GM12878 (cell line): ENCODE measurements around the gene UBXN11. TPM values are rescaled to one million over a fixed set of nuclear protein-coding genes. Genes with fewer than 3 reads are reported as not detected.

Experiments used
- ATAC-seq: fragments of 200-7000 bp; cut with Tn5 transposase; 3 replicates; pipeline ENCODE4 v1.9.1; 2020; ENCODE audit warnings: mild to moderate bottlenecking, moderate library complexity
- BruUV-seq: library from RNA; stranded (reverse); fragments of 400-500 nt; replicated peaks from 2 replicates; lab custom pipeline; 2021; lab: Mats Ljungman, UMichigan
- CTCF ChIA-PET: fragments of 300-600 bp; sonication (Branson Sonifier 250); formaldehyde crosslinking; extraction: SDS; loops from one replicate; lab custom pipeline; 2021; ENCODE audit warnings: inconsistent platforms; lab: Yijun Ruan, JAX
- POLR2A ChIA-PET: fragments of 350-600 bp; formaldehyde crosslinking; extraction: SDS; loops from one replicate; lab custom pipeline; 2021; ENCODE audit warnings: inconsistent platforms; lab: Charles Lee
- RAD21 ChIA-PET: fragments of 300-600 bp; sonication (Branson Sonifier 250); formaldehyde crosslinking; loops from one replicate; lab custom pipeline; 2023; ENCODE audit warnings: antibody characterized with exemption; ENCODE audit not compliant: unreplicated experiment; lab: Charles Lee
- SMC1A ChIA-PET: fragments of 300-600 bp; sonication (Branson Sonifier 250); formaldehyde crosslinking; loops from one replicate; lab custom pipeline; 2023; ENCODE audit not compliant: unreplicated experiment, uncharacterized antibody; lab: Charles Lee
- DNase-seq: peaks from one replicate; pipeline ENCODE4 v3.0.0-alpha.2; 2011; ENCODE audit warnings: low read depth, low spot score
- FAIRE-seq: peaks from 3 replicates; lab custom pipeline; 2011; peaks lifted over from hg19 to GRCh38; lab: Jason Lieb, UNC
- H2AFZ ChIP-seq: 2 replicates; pipeline ENCODE4 v1.6.0; 2011; ENCODE audit warnings: low read depth, low read length, control low read depth; ENCODE audit not compliant: control insufficient read depth
- H3K27ac ChIP-seq: 2 replicates; pipeline ENCODE4 v1.5.1; 2011; ENCODE audit warnings: control low read depth; ENCODE audit not compliant: control insufficient read depth, insufficient read depth
- H3K27me3 ChIP-seq, 2 experiments: replicated peaks in 1 of 2; 2 replicates each; pipeline versions ENCODE4 v1.6.0 to v1.6.1; 2011; ENCODE audit warnings: low read length in 1 of 2; ENCODE audit not compliant: control insufficient read depth in 2 of 2, insufficient read depth in 2 of 2
- H3K36me3 ChIP-seq, 2 experiments: 2 replicates each; pipeline ENCODE4 v1.5.1; 2011; ENCODE audit warnings: low read length in 1 of 2; ENCODE audit not compliant: control insufficient read depth in 2 of 2, insufficient read depth in 2 of 2
- H3K4me1 ChIP-seq: 2 replicates; pipeline ENCODE4 v1.6.1; 2011; ENCODE audit warnings: mild to moderate bottlenecking, low read length, moderate library complexity, mixed read lengths; ENCODE audit not compliant: control insufficient read depth, insufficient read depth
- H3K4me2 ChIP-seq: 2 replicates; pipeline ENCODE4 v1.6.0; 2011; ENCODE audit warnings: control low read depth; ENCODE audit not compliant: control insufficient read depth, insufficient read depth
- H3K4me3 ChIP-seq: fragments of 200-600 bp; sonication (generic); 2 replicates; pipeline ENCODE4 v1.5.1; 2016
- H3K79me2 ChIP-seq: 2 replicates; pipeline ENCODE4 v1.6.0; 2011; ENCODE audit warnings: low read length; ENCODE audit not compliant: control insufficient read depth, insufficient read depth
- H3K9ac ChIP-seq: 2 replicates; pipeline ENCODE4 v1.8.0; 2011; ENCODE audit warnings: low read length, control low read depth, mixed read lengths; ENCODE audit not compliant: control insufficient read depth, insufficient read depth
- H3K9me3 ChIP-seq: replicated peaks from 3 replicates; pipeline ENCODE4 v1.5.1; 2011; ENCODE audit warnings: mild to moderate bottlenecking, low read length; ENCODE audit not compliant: control insufficient read depth, insufficient read depth
- H4K20me1 ChIP-seq: 2 replicates; pipeline ENCODE4 v1.6.0; 2011; ENCODE audit not compliant: control insufficient read depth, insufficient read depth
- ATF7 ChIP-seq: fragments of 450-650 bp; IDR thresholded peaks from 2 replicates; pipeline ENCODE4 v1.6.1; 2016; ENCODE audit warnings: low read depth, mild to moderate bottlenecking
- DPF2 ChIP-seq: fragments of 450-650 bp; IDR thresholded peaks from 2 replicates; pipeline ENCODE4 v1.6.1; 2017; ENCODE audit warnings: mild to moderate bottlenecking
- EP300 ChIP-seq, 2 experiments: fragments of 150-350 bp in 1 of 2; IDR thresholded peaks; 2 replicates each; pipeline ENCODE4 v1.6.1; 2011 to 2012; ENCODE audit warnings: low read depth in 2 of 2, low read length in 2 of 2, borderline replicate concordance in 1 of 2, improper control_type of control experiment in 1 of 2, inconsistent platforms in 1 of 2; ENCODE audit not compliant: control insufficient read depth in 1 of 2
- ESRRA ChIP-seq: IDR thresholded peaks from 2 replicates; pipeline ENCODE4 v1.6.1; 2012; ENCODE audit warnings: mild to moderate bottlenecking, low read length, improper control_type of control experiment
- ETV6 ChIP-seq, 2 experiments: fragments of 450-650 bp in 1 of 2; IDR thresholded peaks in 1 of 2; conservative IDR thresholded peaks in 1 of 2; 2 replicates each; pipeline ENCODE4 v1.6.1; 2014; ENCODE audit warnings: antibody characterized with exemption in 1 of 2, borderline replicate concordance in 1 of 2, low read depth in 1 of 2, mild to moderate bottlenecking in 1 of 2, moderate library complexity in 1 of 2
- MYB ChIP-seq: fragments of 150-350 bp; IDR thresholded peaks from 2 replicates; pipeline ENCODE4 v1.6.1; 2014; ENCODE audit warnings: mild to moderate bottlenecking, low read depth, low read length, borderline replicate concordance
- POU2F2 ChIP-seq: IDR thresholded peaks from 3 replicates; pipeline ENCODE4 v1.6.1; 2011; ENCODE audit warnings: low read depth, mild to moderate bottlenecking, low read length, borderline replicate concordance
- RAD51 ChIP-seq: fragments of 450-650 bp; IDR thresholded peaks from 2 replicates; pipeline ENCODE4 v1.6.1; 2016; ENCODE audit warnings: moderate library complexity, mild to moderate bottlenecking, inconsistent platforms
- RELA ChIP-seq: fragments of 450-650 bp; IDR thresholded peaks from 2 replicates; pipeline ENCODE4 v1.8.0; 2014; ENCODE audit warnings: borderline replicate concordance; ENCODE audit not compliant: partially characterized antibody
- REST ChIP-seq: IDR thresholded peaks from 2 replicates; pipeline ENCODE4 v1.6.1; 2012; ENCODE audit warnings: mild to moderate bottlenecking, low read depth, low read length
- SUZ12 ChIP-seq: fragments of 200-600 bp; sonication (generic); IDR thresholded peaks from one replicate; pipeline ENCODE4 v1.6.1; 2018; ENCODE audit warnings: antibody characterized with exemption, mild to moderate bottlenecking; ENCODE audit not compliant: unreplicated experiment
- WGBS: methylation state at CpG from one replicate; pipeline ENCODE4 v1.1.6; 2016; ENCODE audit warnings: low lambda C conversion rate; ENCODE audit not compliant: insufficient replicate concordance, insufficient coverage; ENCODE audit errors: missing lambda C conversion rate; 5-methylcytosine and 5-hydroxymethylcytosine counted together
- in situ Hi-C: fragments of 300-500 bp; cut with MboI; formaldehyde crosslinking; loops from 9 replicates; pipeline ENCODE4 v1.14.3; 2018; ENCODE audit warnings: mixed read lengths
- intact Hi-C: fragments of 100-400 bp; cut with micrococcal nuclease; formaldehyde crosslinking; loops from one replicate; pipeline ENCODE4 v1.14.2; 2022; ENCODE audit not compliant: unreplicated experiment
- polyA plus RNA-seq, 11 experiments: library from polyadenylated mRNA; depleted of rRNA in 4 of 11; unstranded in 6 of 11; stranded (reverse) in 5 of 11; fragments of >200 nt; fragmentation: Nextera tagmentation in 4 of 11; fragmentation: Illumina TruSeq in 1 of 11; extraction: Ambion mirVana in 4 of 11; extraction: Trizol in 1 of 11; gene quantifications; 1 replicate in 1 of 11; 2 replicates in 10 of 11; pipeline versions ENCODE4 v1.2.1 to v1.2.3, GENCODE V29; 2011 to 2016; ENCODE audit warnings: inconsistent platforms in 2 of 11, missing spikeins in 2 of 11, low read depth in 1 of 11
- total RNA-seq, 4 experiments: library from RNA; depleted of rRNA in 3 of 4; stranded (reverse); fragments of >200 nt in 3 of 4; fragmentation: Illumina TruSeq in 1 of 4; extraction: Trizol in 1 of 4; gene quantifications; 2 replicates each; pipeline versions ENCODE4 v1.2.1 to v1.2.3, GENCODE V29; 2013 to 2021
- TF ChIP-seq, protein P1 (sequence below): fragments of 450-650 bp; IDR thresholded peaks from 2 replicates; pipeline ENCODE4 v1.6.1; 2017; ENCODE audit warnings: mild to moderate bottlenecking

UBXN11 gene
- total and polyA plus RNA-seq, 10 of the 15 experiments (the other 5 are each of a cell fraction or from before 2014, with no cell fraction given): 0.32 to 34.4 (median 9.6) TPM

- CTCF ChIA-PET: interaction anchor here (2.3 to 11.6 kb wide), 4 partner anchors 41 to 94 kb away, joined by 18 to 879 read pairs (median 24); partner anchors contain the start of genes CEP85 and SH3BGRL3
- in situ Hi-C loops: loop anchor here (5.0 kb wide), 2 partner anchors 36 to 151 kb away; partner anchors contain the start of gene ZNF593OS
These were observed 16.9 kb upstream of the UBXN11 start for GRCh38 chr1:26323382-26323781.

DNA sequence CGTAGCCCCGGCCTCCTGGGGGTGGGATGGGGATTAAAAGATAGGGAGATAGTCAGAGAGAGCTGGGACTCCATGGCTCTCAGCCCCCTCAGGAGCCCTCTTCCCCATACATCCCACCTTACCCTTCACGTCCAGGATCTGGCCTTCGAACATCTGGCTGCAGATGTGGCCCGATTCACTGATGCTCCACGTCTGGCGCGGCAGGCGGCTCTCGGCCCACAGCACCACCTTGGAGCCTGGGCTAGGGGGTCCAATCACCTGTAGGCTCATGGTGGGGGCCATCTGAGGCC is 15.6 kb upstream of the UBXN11 start:
- Histone ChIP-seq H2AFZ (no peak overlapping the region), H3K9me3 (no peaks in the 10 kb centered on the region), H3K9ac (no peak overlapping the region; the same call in 1 of the 2 replicates), H3K27me3 (no peaks in the 10 kb centered on the region), H3K36me3 (peaks cover 0 to 3% of the 10 kb centered on the region in 2 experiments; a peak in 1 of 4 replicates), H3K4me1 (peaks cover 21% of the 10 kb centered on the region), H3K79me2 (peaks cover 23% of the 10 kb centered on the region), H3K4me2 (no peak overlapping the region), H4K20me1 (no peaks in the 10 kb centered on the region), H3K4me3 (no peak overlapping the region), H3K27ac (no peak overlapping the region)
- no TSS peak for BruUV-seq
- ATAC-seq (no peak), DNase-seq (no peak), FAIRE-seq (no peak)
- ChIA-PET SMC1A (interaction anchor here (0.7 to 14.9 kb wide), 15 partner anchors 10 to 152 kb away, joined by 3 to 474 read pairs (median 6); partner anchors contain the start of genes C1orf232, CEP85, SH3BGRL3 and UBXN11), POLR2A (interaction anchor here (10.6 kb wide), 1 partner anchor 35 kb away, joined by 253 read pairs; no protein-coding TSS in a partner anchor), CTCF (interaction anchor here (0.6 to 11.6 kb wide), 33 partner anchors 10 to 218 kb away, joined by 3 to 879 read pairs (median 5); partner anchors contain the start of genes CEP85, SH3BGRL3, UBXN11 and ZNF593), RAD21 (interaction anchor here (0.6 to 10.4 kb wide), 14 partner anchors 13 to 177 kb away, joined by 3 to 477 read pairs (median 6); partner anchors contain the start of genes CEP85, SH3BGRL3, UBXN11 and ZNF593)
- 56% methylated on average over 10 of the region's 10 CpGs for WGBS
- in situ Hi-C loops: loop anchor here (5.0 kb wide), 2 partner anchors 35 to 150 kb away; partner anchors contain the start of gene ZNF593OS
- intact Hi-C loops: loop anchor here (5.0 kb wide), 1 partner anchor 155 kb away; the partner anchor contains the start of genes C1orf232 and ZNF593
- TF ChIP-seq REST (no peak), ATF7 (no peak), DPF2 (no peak), POU2F2 (no peak), RELA (no peak), ETV6 (conservative IDR thresholded peaks at IDR 0.05 in 1 of 2, IDR thresholded peaks at IDR 0.05 in 1 of 2; ENCODE audit: borderline replicate concordance in 1 of 2, low read depth in 1 of 2) (no peak), MYB (no peak)
- TF ChIP-seq, protein P1, sequence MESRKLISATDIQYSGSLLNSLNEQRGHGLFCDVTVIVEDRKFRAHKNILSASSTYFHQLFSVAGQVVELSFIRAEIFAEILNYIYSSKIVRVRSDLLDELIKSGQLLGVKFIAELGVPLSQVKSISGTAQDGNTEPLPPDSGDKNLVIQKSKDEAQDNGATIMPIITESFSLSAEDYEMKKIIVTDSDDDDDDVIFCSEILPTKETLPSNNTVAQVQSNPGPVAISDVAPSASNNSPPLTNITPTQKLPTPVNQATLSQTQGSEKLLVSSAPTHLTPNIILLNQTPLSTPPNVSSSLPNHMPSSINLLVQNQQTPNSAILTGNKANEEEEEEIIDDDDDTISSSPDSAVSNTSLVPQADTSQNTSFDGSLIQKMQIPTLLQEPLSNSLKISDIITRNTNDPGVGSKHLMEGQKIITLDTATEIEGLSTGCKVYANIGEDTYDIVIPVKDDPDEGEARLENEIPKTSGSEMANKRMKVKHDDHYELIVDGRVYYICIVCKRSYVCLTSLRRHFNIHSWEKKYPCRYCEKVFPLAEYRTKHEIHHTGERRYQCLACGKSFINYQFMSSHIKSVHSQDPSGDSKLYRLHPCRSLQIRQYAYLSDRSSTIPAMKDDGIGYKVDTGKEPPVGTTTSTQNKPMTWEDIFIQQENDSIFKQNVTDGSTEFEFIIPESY: no peak

More at GRCh38 chr1:26323382-26323781, 16.9 kb upstream of the UBXN11 start:
- Histone ChIP-seq H3K36me3 (peaks cover 0 to 3% of the 10 kb centered on the region in 2 experiments; a peak in 1 of 4 replicates), H3K4me2 (no peak overlapping the region), H3K27ac (no peak overlapping the region), H4K20me1 (no peaks in the 10 kb centered on the region), H3K79me2 (peaks cover 16% of the 10 kb centered on the region), H3K27me3 (no peaks in the 10 kb centered on the region), H3K4me1 (peaks cover 15% of the 10 kb centered on the region), H3K9ac (no peak overlapping the region), H3K9me3 (no peaks in the 10 kb centered on the region), H2AFZ (no peak overlapping the region), H3K4me3 (no peak overlapping the region)
- no TSS peak for BruUV-seq
- intact Hi-C loops: loop anchor here (5.0 kb wide), 1 partner anchor 156 kb away; the partner anchor contains the start of genes C1orf232 and ZNF593
- ChIA-PET SMC1A (interaction anchor here (7.6 to 14.9 kb wide), 2 partner anchors 35 to 45 kb away, joined by 119 to 474 read pairs; partner anchors contain the start of gene SH3BGRL3), RAD21 (interaction anchor here (10.4 kb wide), 1 partner anchor 37 kb away, joined by 477 read pairs; no protein-coding TSS in a partner anchor), POLR2A (interaction anchor here (10.6 kb wide), 1 partner anchor 36 kb away, joined by 253 read pairs; no protein-coding TSS in a partner anchor)
- no peak for DNase-seq
- no peak for FAIRE-seq
- ATAC-seq: no peak
- TF ChIP-seq ESRRA (no peak), SUZ12 (no peak), RAD51 (no peak), EP300 (IDR thresholded peaks at IDR 0.05; ENCODE audit: borderline replicate concordance in 1 of 2, control insufficient read depth in 1 of 2, low read depth in 2 of 2, low read length in 2 of 2) (no peak)
- 100% methylated on average over 2 of the region's 2 CpGs for WGBS
